ENCODE results near the gene COX6A2.
"Not testable (repeated sequence)": the region's sequence is repeated elsewhere in the genome, so short reads cannot be mapped to it uniquely, and the experiment has no call there.

COX6A2 gene

DNA sequence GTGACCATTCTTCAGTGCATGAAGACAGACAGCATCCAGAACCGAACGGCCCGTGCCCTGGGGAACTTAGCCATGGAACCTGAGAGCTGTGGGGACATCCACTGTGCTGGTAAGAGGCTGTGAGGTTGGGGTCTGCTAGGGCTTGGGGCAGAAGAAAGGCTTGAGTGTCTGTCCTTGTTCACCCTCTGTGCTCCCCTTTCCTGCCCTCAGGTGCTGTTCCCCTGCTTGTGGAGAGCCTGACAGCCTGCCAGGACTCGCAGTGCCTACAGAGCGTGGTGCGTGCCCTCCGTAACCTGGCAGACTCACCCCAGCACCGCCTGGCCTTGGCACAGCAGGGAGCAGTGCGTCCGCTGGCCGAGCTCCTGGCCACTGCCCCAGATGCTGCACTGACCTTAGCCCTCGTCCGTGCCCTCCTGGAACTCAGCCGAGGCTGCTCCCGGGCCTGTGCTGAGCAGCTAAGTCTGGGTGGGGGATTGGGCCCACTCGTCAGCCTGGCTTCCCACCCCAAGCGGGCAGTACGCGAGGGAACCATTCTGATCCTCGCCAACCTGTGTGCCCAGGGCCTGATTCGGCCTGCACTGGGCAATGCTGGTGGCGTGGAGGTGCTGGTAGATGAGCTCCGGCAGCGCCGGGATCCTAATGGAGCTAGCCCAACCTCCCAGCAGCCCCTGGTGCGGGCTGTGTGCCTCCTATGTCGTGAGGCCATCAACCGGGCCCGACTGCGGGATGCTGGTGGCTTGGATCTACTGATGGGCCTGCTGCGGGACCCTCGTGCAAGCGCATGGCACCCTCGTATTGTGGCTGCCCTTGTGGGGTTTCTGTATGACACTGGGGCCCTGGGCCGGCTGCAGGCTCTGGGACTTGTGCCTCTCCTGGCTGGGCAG, 34.0 kb upstream of the COX6A2 start:
- DNase-seq = no peak

- no peak for DNase-seq
Measured at GRCh38 chr16:31461201-31461920, 33.2 kb upstream of the COX6A2 start.

GRCh38 chr16:31460582-31461002, 32.4 kb upstream of the COX6A2 start:
- DNase-seq = no peak

DNA sequence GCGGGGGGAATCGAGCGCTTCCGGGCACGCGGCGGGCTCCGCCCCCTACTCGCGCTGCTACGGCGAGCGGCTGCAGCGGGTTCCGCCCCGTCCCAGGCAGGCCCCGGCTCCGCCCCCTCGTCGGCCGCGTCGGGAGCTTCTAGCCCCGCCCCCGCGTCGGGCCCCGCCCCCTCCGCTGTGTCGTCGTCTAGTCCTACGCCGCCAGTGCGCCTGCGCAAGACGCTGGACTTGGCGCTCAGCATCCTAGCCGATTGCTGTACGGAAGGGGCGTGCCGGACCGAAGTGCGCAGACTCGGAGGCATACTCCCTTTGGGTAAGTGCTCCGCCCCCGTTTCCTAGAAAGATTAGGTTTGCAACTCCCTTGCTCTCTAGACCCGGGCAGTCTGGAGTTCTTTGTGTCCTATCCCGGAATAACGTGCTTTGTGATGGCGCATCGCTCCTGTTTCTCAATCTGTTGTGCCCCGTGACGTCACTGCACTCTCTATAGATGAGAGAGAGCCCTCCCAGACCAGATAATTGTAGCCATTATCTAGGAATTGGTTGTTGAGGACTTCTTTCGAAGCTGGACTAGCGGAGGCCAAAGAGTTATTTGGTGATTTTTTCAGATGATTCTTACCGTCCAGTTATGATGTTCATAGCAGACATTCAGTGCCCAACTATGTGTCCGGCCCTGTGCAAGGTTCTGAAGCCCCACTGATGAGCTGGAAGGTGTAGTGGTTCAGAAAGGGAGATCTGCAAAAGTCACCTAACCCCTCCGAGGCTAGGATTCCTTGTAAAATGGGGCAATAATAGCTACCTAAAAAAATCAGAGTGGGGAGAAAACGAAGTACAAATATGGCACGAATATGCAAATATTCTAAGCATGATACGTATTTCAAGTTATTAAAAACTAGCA, 31.8 kb upstream of the COX6A2 start:
- peak; percentile 95 for DNase-seq

GRCh38 chr16:31458844-31459686, 30.9 kb upstream of the COX6A2 start, which contains the start of gene ARMC5:
ARMC5 (plus strand) TSS chr16:31459501; CDS start chr16:31459525, 24 bp downstream.
- peak; percentile 81 for DNase-seq

- DNase-seq = no peak
Measured at GRCh38 chr16:31458073-31458843, 30.1 kb upstream of the COX6A2 start.

DNA sequence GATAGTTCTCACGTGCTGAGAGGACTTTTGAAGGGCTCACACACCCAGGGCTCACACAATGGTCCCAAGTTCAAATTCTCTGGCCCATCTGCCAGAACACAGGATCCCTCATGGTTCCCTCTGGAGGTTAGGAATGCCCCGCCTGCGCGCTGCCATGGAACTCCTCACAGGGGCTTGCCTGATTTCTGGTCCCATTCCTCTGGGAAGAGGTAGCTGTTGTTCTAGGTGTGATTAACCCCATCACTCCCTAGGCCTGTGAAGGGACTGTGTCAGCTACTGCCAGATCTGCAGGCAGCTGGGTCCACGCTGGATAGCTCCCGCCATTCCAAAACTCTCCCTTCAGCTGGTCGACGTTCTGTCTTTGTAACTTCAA, 28.8 kb upstream of the COX6A2 start:
- DNase-seq = no peak

DNA sequence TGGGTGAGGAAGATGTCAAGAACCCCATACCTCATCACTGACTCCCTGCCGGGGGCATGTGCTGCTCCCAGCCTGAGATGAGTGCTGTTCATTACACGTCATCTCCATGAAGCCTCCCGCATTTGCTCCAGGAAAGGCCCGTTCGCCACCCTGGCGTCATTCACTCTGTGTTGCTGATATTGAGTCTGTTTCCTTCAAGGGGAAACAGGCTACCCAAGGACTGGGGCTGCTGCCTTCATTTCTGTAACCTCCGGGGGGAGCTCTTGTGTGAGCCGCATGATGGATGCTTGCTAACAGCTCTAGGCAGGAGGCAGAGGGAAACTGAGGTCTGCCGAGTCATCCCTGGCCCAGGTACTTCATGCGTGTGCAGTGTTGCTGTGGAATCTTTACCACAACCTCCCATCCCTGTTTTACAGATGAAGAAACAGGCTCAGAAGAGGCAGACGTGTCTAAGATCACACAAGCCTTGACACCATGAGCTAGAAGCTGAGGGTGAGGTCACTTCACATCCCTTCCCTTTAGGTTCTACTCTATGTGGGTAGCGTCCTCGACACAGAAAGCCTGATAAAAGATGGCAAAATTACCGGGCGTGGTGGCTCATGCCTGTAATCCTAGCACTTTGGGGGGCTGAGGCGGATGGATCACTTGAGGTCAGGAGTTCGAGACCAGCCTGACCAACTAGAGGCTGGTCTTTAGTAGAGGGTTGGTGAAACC, 27.6 kb upstream of the COX6A2 start:
- no peak for DNase-seq

DNA sequence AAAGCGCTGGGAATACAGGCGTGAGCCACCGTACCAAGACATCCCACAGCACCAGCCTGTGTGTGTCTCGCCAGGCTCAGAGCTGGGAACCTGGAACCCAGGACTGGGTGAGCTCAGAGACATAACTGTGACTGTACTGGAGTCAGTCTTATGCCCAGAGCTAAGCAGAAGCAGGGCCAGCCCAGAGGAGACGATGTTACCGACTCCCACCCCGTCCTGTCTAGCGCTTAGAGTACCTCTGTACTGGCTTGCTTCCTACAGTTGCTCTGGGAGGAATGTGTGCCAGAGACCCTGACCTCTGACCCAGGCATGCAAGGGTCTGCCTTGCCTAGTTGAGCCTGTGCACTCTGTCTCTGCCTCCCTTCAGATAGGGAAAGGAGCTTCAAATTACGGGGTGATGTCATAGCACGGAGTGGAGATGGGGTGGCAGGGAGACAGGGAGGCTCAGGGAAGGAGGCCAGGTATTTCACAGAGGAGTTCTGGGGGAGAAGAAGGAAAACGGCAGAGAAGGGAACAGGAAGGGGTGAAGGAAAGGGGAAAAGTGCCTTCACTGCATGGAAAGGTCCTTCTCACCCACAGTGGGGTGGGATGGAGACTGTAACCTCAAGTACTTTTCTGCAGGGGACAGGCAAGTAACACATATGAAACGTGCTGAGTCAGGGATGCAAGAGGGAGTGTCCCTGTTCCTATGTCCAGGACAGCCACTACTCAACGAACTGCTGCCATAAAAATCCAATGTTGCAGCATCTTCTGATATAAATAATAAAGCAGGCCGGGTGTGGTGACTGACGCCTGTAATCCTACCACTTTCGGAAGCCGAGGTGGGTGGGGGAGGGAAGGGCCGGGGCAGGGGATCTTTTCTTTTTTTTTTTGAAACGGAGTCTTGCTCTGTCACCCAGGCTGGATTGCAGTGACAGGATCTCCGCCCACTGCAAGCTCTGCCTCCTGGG, 25.4 kb upstream of the COX6A2 start:
- no peak for DNase-seq

DNA sequence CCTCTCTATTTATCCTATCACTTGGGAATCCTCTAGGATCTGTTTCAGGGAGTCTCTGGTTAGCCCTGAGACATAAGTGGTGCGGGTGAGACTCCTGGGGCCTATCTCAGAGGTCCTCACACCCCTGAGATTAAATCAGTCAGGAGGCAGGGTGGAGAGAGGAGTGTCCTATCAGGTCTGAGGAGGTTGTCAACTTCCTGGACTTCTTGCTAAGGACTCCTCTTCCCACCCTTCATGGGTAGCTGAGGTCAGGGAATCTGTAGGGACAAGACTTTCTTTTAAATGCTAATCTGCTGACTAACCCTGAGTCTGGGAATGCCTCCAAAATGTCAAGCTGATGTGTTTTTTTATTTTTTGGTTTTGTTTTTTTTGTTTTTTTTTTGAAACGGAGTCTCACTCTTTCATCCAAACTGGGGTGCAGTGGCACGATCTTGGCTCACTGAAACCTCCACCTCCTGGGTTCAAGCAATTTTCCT, 24.5 kb upstream of the COX6A2 start:
- no peak for DNase-seq

GRCh38 chr16:31451681-31452351, 23.7 kb upstream of the COX6A2 start:
- no peak for DNase-seq

DNA sequence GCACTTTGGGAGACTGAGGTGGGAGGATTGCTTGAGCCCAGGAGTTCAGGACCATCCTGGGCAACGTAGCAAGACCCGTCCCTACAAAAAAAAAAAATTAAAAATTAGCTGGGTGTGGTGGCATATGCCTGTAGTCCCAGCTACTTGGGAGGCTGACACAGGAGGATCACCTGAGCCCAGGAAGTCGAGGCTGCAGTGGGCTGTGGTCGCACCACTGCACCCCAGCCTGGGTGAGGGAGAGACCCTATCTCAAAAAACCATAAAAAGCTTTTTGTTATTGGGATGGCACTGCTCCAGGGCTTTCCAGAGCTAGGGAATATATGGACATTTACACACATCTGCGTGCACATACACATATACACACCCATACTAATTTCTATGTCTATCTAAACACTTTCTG, 23.0 kb upstream of the COX6A2 start:
- DNase-seq = no peak

- DNase-seq = not testable (repeated sequence)
Measured at GRCh38 chr16:31445931-31446330, 17.8 kb upstream of the COX6A2 start.

- DNase-seq = no peak
Measured at GRCh38 chr16:31441956-31442355, 13.8 kb upstream of the COX6A2 start.

GRCh38 chr16:31440516-31441184, 12.5 kb upstream of the COX6A2 start:
- no peak for DNase-seq

- DNase-seq = no peak
Measured at GRCh38 chr16:31439519-31439918, 11.4 kb upstream of the COX6A2 start.

GRCh38 chr16:31439023-31439422, 10.9 kb upstream of the COX6A2 start:
- not testable (repeated sequence) for DNase-seq

- DNase-seq = no peak
Measured at GRCh38 chr16:31438414-31438813, 10.3 kb upstream of the COX6A2 start.
